GM12892 (cell line): ENCODE measurements around the gene CHMP6. TPM values are rescaled to one million over a fixed set of nuclear protein-coding genes. Genes with fewer than 3 reads are reported as not detected.

Experiments
- DNase-seq: peaks from one replicate; pipeline ENCODE4 v3.0.0; 2011; ENCODE audit not compliant: insufficient read length
- FAIRE-seq: peaks from 2 replicates; lab custom pipeline; 2011; peaks lifted over from hg19 to GRCh38; lab: Jason Lieb, UNC
- POLR2A ChIP-seq: IDR thresholded peaks from 2 replicates; pipeline ENCODE4 v1.6.1; 2011; ENCODE audit warnings: low read depth, low read length, control low read depth
- POLR2AphosphoS5 ChIP-seq: IDR thresholded peaks from 2 replicates; pipeline ENCODE4 v1.6.1; 2011; ENCODE audit warnings: low read depth, low read length, control low read depth
- TAF1 ChIP-seq: IDR thresholded peaks from 2 replicates; pipeline ENCODE4 v1.6.1; 2011; ENCODE audit warnings: low read depth, mild to moderate bottlenecking, control low read depth, low read length, borderline replicate concordance
- polyA plus RNA-seq: library from polyadenylated mRNA; unstranded; fragments of >200 nt; gene quantifications from one replicate; pipeline ENCODE4 v1.2.1, GENCODE V29; 2012; ENCODE audit warnings: missing spikeins, inconsistent platforms; ENCODE audit not compliant: missing spikeins

Gene CHMP6
- polyA plus RNA-seq: 11.9 TPM

GRCh38 chr17:80991645-80992076 lies at the start of gene CHMP6:
Gene CHMP6 (plus strand): TSS chr17:80991841. CDS start chr17:80991919, 78 bp downstream.
- TF ChIP-seq POLR2AphosphoS5 (no peak), POLR2A (0 out of 2 replicates have a peak, but pooled peaks have one; percentile 41), TAF1 (no peak; the same call in 1 of the 2 replicates)
- peak; percentile 89 for DNase-seq
- FAIRE-seq: peak; percentile 94

- no peak for TF ChIP-seq TAF1
- no peak for TF ChIP-seq POLR2A
- no peak for TF ChIP-seq POLR2AphosphoS5
- no peak for FAIRE-seq
- no peak for DNase-seq
Observed at GRCh38 chr17:80942423-80943345, 49.0 kb upstream of the CHMP6 start.

DNA sequence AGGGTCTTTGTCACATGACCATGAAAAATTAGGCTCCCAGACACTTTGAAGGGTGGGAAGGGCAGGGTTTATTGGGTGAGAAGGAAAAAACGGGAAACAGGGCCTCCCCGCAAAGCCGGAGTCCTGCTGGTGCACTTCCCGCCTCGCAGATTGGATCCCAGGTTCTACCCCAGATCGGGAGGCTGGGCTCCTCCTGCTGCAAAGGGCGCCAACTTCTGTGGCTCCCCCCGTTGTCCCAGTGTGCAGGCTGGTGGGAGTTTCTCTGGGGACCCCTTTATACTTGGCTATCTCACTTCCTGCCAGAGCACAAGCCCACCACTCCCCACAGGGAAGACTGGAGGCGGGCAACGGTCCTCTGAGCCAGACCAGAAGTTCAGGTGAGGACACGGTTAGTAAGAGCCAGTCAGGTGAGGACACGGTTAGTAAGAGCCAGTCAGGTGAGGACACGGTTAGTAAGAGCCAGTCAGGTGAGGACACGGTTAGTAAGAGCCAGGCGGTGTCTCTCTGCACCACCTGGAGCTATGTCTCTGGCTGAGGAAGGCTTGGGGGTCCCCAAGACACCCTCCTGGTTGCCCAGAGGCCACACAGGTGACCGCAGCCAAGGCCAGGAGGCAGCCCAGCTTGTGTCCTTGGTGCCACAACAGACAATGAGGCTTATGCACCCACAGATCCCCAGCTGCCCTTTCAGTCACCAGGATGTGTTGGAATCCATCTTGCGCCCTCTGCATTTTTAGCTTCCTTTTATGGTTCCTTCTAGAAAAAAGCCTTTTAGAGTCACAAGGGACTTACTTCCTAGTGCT lies 48.1 kb upstream of the CHMP6 start:
- TF ChIP-seq POLR2AphosphoS5 (no peak), TAF1 (no peak), POLR2A (no peak)
- FAIRE-seq (no peak), DNase-seq (no peak)

GRCh38 chr17:80944326-80944725 lies 47.3 kb upstream of the CHMP6 start:
- DNase-seq: no peak
- FAIRE-seq: no peak

GRCh38 chr17:80945736-80946135 lies 45.9 kb upstream of the CHMP6 start:
- TF ChIP-seq POLR2A (no peak), POLR2AphosphoS5 (no peak), TAF1 (no peak)
- no peak for DNase-seq
- FAIRE-seq: no peak

More at GRCh38 chr17:80944326-80944725, 47.3 kb upstream of the CHMP6 start:
- TF ChIP-seq POLR2AphosphoS5 (no peak), TAF1 (no peak), POLR2A (no peak)

GRCh38 chr17:80946449-80946848 lies 45.2 kb upstream of the CHMP6 start:
- DNase-seq: no peak
- TF ChIP-seq POLR2AphosphoS5: no peak
- TF ChIP-seq POLR2A: no peak
- FAIRE-seq: no peak

DNA sequence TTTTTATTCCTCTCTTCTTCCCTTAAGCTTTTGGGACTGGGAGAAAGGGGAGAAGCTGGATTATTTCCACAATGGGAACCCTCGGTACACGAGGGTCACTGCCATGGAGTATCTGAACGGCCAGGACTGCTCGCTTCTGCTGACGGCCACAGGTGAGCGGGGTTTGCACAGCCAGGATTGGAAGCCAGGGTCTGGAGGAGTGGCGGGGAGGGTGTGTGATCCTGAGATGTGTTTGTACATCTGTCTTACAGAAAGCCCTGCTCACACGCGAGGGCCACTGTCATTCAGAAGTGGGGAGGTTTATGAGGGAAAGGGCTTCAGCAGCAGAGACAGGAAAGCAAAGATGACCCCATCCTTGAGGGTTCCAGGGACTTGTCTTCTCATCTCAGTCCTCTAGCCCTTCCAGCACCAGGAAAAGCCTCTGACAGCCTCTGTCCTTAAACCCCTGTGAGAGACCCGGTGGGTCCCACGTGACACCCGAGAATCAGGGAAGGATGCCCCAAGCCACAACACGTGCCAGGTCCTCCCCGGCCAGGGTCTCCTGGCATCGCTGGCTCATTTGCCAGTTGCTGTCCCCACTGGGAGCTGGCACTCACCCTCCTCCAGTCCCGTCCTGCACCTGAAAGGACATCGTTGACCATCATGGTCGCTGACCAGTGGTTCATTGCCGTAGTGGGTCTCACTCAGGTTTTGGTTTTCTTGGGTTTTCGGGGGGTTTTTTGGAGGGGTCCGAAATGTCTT lies 44.3 kb upstream of the CHMP6 start:
- TF ChIP-seq POLR2A (no peak), POLR2AphosphoS5 (no peak)
- FAIRE-seq: no peak
- DNase-seq: no peak

DNA sequence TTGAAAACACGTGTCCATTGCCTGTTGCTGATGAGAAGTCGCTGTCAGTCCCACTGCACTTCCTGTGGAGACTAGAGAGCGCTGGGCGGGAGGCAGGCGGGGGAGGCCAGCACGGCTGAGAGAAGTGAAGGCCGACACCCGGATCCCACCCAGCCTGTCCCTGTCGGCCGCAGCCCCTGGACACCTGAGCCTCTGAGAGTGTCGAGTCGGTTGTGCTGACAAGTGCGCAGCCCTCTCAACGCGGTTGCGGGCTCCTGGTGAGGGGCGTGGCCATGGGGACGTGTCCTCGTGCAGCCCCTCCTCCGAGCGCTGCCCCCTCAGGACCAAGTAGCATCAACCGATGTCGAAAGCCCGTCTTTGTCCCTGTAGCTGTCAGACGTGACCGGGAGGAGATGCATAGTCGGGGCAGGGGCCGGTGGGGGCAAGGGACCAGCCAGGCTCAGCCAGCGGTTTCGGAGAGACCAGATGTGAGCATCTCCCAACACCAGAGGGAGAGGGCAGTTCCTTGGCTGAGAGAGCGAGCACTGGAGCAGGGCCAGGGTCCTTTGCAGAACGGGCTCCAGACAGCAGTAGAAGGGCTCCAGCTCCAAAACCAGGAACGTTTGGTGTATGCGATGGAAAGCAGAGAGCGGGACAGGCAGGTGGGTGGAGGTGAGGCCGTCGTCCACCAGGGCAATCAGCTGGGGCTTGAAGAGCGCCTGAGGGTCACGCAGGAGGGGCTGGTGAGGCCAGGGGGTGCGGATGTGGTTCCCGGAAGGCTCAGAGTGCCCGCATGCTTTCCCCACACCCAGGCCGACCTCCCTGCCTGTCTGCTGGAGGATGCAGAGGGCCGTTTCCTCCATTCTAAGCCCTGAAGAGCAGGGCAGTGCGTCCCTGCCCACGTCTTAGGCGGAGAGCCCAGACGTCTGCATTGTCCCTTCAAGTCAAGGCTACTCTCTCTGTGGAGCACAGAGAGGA lies 43.3 kb upstream of the CHMP6 start:
- no peak for TF ChIP-seq POLR2AphosphoS5
- TF ChIP-seq POLR2A: no peak
- no peak for TF ChIP-seq TAF1
- no peak for DNase-seq
- FAIRE-seq: no peak

DNA sequence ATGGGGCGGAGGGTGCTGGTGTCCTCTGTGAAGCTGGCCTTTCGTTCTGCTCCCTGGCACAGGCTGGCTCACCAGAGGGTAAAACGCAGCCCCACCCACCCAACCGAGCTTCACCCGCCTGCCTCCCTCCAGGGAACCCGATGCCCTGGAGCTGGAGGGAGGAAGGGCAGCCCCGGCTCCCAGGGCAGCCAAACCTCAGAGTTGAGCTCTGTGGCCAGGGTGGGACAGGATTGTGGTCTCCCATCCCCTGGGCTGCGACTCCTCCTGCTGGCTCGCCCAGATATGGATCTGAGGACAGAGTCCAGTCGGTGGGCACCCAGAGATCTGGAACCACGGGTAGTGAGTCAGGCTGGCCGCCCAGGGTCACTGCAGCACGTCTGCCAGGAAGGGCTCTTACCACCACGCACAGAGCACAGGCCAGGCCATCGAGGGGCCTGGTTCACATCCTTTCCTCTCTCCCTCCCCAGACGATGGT lies 42.6 kb upstream of the CHMP6 start:
- FAIRE-seq (no peak), DNase-seq (peak; percentile 18)
- TF ChIP-seq TAF1: no peak
- TF ChIP-seq POLR2AphosphoS5: no peak
- TF ChIP-seq POLR2A: no peak
